DMS 273 treated with DMSO at 0.1 percent for 48 hours (cell line): ENCODE data around the gene LRIF1.
"Not testable (repeated sequence)": the region's sequence is repeated elsewhere in the genome, so short reads cannot be mapped to it uniquely, and the experiment has no call there.

ENCODE experiments used
- DNase-seq: peaks from one replicate; lab custom pipeline; 2025; lab: John Stamatoyannopoulos, UW

The LRIF1 gene

GRCh38 chr1:110948038-110948810 is 15.5 kb downstream of the LRIF1 start:
- no peak for DNase-seq

- DNase-seq = no peak
Observed at GRCh38 chr1:110945626-110946025, 18.1 kb downstream of the LRIF1 start.

- DNase-seq = no peak
Observed at GRCh38 chr1:110944806-110945205, 18.9 kb downstream of the LRIF1 start.

GRCh38 chr1:110936567-110936966 is 27.2 kb downstream of the LRIF1 start:
- no peak for DNase-seq

- not testable (repeated sequence) for DNase-seq
Observed at GRCh38 chr1:110931097-110931496, 32.6 kb downstream of the LRIF1 start.

- no peak for DNase-seq
Observed at GRCh38 chr1:110928904-110929303, 34.8 kb downstream of the LRIF1 start.

- DNase-seq = no peak
Observed at GRCh38 chr1:110928191-110928590, 35.5 kb downstream of the LRIF1 start.

GRCh38 chr1:110927484-110928075 is 36.1 kb downstream of the LRIF1 start:
- DNase-seq = no peak

GRCh38 chr1:110921953-110922352 is 41.8 kb downstream of the LRIF1 start:
- DNase-seq = no peak

- no peak for DNase-seq
Observed at GRCh38 chr1:110918016-110918415, 45.7 kb downstream of the LRIF1 start.

GRCh38 chr1:110916669-110917306 is 46.9 kb downstream of the LRIF1 start:
- no peak for DNase-seq

GRCh38 chr1:110916274-110916668 is 47.5 kb downstream of the LRIF1 start:
- DNase-seq = no peak

GRCh38 chr1:110915804-110916203 is 47.9 kb downstream of the LRIF1 start:
- no peak for DNase-seq

- no peak for DNase-seq
Observed at GRCh38 chr1:110914676-110915075, 49.0 kb downstream of the LRIF1 start.

- no peak for DNase-seq
Observed at GRCh38 chr1:110912784-110913183, 50.9 kb downstream of the LRIF1 start.

GRCh38 chr1:110903853-110904500 is 59.7 kb downstream of the LRIF1 start:
- DNase-seq = no peak

GRCh38 chr1:110902820-110903463 is 60.8 kb downstream of the LRIF1 start:
- DNase-seq = no peak

GRCh38 chr1:110899458-110899843 is 64.3 kb downstream of the LRIF1 start:
- DNase-seq = no peak

GRCh38 chr1:110898734-110899457 is 64.8 kb downstream of the LRIF1 start:
- DNase-seq = no peak

- no peak for DNase-seq
Observed at GRCh38 chr1:110897681-110898080, 66.0 kb downstream of the LRIF1 start.
